Stimulated activated CD8-positive, alpha-beta memory T cell treated with anti-CD3 and anti-CD28 coated beads, Interleukin-4, amount 100 ng/mL, for 1 hour (primary cell): ENCODE data around the gene HDAC10.

Experiments used
- DNase-seq, 2 donors: peaks; one replicate each; pipeline ENCODE4 v3.0.0-alpha.2; 2020; ENCODE audit warnings: low read depth in 2 of 2, low spot score in 1 of 2

Gene HDAC10

DNA sequence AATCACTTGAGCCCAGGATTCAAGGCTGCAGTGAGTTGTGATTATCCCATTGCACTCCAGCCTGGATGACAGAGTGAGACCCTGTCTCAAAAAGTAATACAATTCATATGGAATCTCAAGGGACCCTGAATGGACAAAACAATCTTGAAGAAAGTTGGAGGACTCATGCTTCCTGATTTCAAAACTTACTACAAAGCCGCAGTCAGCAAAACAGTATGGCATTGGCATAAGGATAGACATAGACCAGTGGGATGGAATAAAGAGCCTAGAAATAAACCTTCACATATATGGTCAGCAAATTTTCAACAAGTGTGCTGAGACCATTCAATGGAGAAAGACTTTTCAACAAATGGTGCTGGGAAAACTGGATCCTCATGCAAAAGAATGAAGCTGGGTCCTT, 47.8 kb downstream of the HDAC10 start:
- no peak for DNase-seq

DNA sequence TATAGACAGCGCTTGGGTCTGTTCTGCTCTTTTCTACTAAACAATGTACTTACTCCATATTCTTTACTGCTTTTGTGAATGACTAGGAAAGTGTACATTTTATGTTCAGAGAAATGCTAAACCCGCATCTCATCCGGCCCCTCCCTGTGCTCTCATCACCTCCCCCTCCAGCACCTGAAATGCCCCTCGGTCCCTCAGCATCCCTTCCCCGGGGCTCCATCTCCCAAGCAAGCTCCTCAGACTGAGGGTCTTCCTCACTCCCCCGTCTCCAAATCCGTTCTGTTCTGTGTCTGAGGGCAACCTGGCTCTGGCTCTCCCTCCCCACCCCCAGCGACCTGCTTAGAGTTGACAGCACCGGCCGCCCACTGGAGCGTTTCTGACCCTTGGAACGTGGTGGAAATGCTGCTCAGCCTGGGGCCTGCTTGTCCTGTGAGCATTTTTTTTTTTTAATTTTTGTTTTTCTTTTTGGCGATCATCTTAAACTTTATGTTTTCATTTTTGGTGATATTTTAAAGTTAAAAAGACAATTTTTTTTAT, 48.9 kb downstream of the HDAC10 start:
- DNase-seq, result no peak

DNA sequence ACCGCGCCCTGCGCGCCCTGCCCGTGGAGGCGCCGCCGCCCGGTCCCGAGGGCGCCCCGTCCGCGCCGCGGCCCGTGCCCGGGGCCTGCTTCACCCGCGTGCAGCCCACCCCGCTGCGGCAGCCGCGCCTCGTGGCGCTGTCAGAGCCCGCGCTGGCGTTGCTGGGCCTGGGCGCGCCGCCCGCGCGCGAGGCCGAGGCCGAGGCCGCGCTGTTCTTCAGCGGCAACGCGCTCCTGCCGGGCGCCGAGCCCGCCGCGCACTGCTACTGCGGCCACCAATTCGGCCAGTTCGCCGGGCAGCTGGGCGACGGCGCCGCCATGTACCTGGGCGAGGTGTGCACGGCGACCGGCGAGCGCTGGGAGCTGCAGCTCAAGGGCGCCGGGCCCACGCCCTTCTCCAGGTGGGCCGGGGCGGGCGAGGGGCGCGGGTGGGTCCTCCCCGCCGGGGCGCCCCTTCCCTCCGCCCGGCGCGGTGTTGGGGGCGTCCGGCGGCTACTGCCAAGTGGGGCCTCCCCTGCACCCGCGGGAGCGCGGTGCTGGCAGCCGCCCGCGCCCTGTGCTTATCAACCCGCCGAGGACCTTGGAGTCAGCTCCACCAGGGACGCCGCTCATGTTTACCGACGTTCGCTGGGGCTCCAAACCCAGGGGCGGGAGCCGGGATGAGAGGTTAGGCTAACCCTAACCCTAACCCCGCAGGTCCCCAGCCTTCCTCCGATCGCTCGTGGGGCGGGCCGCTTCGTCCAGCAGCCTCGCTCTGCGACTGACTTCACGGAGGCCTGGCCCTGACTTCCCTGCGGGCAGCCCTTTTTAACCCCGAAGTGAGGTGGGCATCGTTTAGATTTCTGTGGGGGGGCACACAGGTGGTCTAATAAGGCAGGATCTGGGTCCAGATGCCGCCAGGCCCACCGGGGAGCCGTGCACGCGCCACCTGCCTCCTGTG, 49.6 kb downstream of the HDAC10 start:
- DNase-seq, result no peak

DNA sequence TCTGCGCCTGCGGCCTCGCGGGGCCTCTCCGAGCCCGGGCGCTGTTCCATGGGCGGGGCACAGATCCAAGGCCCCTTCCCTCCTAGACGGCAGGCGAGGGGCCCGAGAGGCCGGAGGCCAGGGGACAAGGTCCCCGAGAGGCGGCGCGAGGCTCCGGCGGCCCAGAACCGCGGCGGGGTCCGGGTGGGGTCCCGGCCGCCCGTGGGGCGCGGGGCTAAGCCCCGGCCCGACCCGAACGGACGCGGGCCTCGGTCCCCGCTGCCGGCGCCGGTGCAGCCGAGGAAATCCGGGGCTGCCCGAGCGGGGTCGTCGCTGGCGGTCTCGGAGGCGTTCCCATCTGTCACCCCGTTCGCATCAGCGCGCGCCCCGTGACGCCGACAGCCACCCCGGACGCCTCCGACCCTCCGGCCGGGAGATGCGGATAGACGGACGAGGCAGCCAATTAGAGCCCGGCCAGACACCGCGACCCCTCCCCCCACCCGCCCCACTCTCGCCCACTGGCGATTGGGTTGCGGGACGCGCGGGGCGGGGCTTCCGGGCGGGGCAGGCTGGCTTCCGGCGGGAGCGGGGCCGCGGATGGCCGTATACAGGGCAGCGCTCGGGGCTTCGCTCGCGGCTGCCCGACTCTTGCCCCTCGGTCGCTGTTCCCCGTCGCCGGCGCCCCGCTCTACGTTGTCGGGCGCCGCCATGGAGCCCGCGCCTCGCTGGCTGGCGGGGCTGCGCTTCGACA, 50.4 kb downstream of the HDAC10 start, which contains the start of gene SELENOO:
SELENOO (plus strand) TSS at position 551 of the 730 bp plus-strand sequence; CDS start at position 577, 26 bp downstream.
- DNase-seq, result peak; percentile 76 to 78

DNA sequence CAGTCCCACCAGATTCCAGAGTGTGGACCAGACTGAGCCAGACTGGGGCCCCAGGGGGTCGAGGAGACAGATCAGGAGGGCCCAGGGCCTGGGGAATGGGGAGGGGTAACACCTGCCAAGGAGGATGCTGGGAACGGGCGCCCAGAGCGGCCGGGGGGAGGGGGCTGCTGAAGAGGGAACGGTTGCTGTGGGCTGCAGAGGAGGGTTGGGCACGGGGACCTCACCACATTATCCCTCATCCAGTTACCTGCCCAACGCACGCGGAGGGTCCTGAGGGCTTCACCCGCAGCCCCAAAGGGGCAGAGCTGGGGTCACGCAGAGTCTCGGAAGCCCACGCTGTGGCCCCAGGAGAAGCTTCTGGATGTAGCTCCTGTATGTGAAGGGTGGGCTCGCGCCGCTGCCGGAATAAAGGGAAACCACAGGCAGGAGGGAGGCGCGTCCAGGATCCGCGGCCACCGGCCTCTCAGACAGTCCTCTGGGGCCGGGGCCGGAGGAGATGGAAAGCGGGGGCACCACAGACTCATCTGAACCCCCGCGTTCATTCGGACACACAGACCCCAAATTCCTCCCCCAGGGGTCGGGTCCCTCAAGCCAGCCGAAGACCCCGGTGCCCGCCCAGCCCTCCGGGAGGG, 51.1 kb downstream of the HDAC10 start:
- no peak for DNase-seq

DNA sequence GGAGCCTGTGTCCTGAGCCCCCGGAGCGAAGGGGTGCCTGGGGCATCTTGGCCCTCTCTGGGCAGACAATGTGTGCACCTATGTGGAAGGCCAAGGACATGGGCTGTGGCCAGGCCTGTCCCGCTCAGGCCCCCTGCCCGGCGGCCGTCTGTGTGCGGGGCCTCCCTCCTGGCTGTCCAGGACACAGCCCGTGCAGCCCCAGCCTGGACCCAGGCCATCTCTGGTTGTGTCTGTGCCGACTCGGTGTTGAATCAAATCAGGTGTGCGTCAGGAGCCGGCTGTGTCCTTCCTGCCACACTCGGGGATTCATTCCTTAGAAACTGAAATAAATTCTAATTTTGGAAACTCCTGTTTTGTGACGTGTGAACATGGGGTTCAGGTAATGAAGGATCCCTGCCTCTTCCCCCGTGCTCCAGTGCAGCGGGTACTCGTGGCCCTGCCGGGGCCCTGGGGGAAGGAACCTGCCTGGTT, 51.8 kb downstream of the HDAC10 start:
- no peak for DNase-seq

DNA sequence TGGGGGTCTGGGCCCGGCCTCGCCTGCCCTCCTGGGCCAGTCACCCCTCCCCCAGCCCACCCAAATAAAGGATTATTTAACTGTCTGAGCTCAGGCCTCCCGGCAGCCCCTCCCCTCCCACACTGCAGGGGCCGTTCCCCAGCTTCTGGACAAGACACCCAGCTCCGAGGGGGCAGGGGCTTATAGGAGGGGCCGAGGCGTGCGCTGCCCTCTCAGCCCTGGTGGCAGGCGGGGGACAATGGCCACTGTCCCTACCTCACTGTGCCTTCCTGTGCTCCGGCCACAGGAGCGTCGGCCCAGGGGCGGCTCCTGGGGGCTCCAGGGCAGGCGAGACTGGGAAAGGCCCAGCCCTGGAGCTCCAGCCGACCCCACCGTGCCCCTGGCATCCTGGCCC, 52.4 kb downstream of the HDAC10 start:
- no peak for DNase-seq

DNA sequence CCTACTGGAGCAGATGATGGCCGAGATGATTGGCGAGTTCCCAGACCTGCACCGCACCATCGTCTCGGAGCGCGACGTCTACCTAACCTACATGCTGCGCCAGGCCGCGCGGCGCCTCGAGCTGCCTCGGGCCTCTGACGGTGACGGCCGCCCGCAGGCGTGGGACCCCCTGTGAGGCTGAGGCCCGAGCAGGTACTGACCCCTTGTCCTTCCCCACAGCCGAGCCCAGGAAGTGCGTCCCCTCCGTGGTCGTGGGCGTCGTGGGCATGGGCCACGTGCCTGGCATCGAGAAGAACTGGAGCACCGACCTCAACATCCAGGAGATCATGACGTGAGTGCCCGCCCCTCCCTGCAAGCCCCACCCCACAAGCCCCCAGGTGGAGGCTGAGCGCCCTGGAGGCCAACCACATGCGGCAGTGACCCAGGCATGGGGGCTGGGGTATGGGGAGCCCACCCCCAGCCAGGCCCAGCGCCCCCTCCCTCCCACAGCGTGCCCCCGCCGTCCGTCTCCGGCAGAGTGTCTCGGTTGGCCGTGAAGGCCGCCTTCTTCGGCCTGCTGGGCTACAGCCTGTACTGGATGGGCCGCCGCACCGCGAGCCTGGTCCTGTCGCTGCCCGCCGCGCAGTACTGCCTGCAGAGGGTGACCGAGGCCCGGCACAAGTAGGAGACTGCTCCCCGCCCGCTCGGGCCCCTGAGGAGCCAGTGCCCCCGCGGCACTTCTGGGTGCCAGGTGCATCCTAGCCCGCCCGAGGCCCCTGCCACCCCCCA, 53.0 kb downstream of the HDAC10 start:
- DNase-seq, result no peak

DNA sequence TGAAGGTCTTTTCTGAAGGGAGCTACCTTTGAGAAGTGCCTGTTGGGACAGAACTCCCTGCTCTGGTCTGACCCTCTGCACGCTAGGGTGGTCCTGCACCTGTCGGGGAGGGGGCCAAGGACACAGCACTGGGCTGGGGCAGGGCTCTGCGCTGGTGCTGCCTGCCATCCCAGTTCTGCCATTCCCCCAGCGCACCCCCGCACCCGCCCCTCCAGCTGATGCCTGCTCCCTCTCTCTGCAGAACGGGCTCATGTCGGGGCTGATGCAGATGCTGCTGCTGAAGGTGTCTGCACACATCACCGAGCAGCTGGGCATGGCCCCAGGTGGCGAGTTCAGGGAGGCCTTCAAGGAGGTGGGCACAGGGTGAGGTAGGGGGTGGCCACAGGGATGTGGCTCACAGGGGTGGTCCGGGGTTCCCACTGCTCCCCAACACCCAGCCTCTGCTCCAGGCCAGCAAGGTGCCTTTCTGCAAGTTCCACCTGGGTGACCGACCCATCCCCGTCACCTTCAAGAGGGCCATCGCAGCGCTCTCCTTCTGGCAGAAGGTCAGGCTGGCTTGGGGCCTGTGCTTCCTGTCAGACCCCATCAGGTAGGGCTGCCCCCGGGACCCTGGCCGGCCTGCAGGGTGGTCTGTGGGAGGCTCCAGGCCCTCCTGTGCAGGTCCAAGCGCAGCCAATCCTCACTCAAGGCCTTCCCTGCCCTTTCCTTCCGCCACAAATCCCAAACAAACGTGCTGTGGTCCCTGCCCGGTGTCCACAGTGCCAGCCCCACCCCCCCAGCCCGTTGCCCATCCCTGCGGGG, 53.9 kb downstream of the HDAC10 start:
- no peak for DNase-seq

DNA sequence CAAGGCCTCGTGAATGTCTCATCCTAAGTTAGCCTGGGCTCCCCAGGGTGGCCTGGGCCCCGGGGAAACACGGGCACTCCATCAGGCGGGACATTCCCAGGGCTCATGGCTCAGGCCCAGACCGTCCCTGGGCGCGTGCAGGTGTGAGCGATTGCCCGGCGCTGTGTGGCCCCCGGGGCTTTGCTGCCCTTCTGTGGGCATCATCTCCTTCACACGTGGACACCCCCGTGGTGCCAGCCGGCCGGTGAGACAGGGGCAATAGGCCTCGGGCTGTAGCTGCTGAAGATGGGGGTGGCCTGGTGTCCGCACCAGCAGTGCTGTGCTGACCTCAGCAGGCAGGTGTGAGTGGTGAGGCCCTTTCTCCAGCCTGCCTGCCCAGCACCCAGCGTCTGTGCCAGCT, 54.8 kb downstream of the HDAC10 start:
- no peak for DNase-seq
